ENCODE measurements around the gene CFAP46.

DNA sequence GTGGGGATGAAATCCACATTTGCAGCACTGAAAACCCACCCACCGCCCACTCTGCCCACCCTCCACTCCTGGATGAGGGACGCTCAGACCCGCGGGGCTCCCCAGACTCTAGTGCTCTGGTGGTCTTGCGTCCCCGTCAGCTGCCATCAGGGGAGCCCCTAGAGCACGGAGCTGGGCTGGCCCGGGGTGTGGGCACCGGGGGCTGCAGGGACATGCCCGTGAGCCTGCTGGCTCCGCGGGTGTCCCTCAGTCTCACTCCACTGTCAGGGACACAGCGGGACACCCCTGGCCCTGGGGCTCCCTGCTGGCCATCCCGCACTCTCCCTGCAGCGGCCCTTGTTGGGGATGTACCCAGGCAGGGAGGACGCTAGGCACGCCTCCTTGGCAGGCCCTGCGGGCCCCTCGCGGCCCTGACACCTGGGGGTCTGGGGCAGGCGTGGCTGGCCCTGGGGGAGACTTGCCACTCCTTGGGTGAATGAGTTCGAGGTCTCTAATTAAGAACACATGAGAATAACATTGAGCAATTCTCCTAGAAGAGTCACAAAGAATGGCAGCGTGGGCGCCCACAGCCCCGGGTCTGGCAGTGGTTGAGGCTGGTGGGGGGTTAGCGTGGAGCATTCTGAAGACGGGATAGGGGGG lies 64.2 kb downstream of the CFAP46 start:
- TF ChIP-seq, protein P1, sequence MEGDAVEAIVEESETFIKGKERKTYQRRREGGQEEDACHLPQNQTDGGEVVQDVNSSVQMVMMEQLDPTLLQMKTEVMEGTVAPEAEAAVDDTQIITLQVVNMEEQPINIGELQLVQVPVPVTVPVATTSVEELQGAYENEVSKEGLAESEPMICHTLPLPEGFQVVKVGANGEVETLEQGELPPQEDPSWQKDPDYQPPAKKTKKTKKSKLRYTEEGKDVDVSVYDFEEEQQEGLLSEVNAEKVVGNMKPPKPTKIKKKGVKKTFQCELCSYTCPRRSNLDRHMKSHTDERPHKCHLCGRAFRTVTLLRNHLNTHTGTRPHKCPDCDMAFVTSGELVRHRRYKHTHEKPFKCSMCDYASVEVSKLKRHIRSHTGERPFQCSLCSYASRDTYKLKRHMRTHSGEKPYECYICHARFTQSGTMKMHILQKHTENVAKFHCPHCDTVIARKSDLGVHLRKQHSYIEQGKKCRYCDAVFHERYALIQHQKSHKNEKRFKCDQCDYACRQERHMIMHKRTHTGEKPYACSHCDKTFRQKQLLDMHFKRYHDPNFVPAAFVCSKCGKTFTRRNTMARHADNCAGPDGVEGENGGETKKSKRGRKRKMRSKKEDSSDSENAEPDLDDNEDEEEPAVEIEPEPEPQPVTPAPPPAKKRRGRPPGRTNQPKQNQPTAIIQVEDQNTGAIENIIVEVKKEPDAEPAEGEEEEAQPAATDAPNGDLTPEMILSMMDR (IDR thresholded peaks at IDR 0.05) = no peak
- no peak for TF ChIP-seq POLR2A (IDR thresholded peaks at IDR 0.05)

Data from uterus (tissue), 2 donors.